ENCODE measurements around the gene TMEM132E. TPM values are rescaled to one million over a fixed set of nuclear protein-coding genes. Genes with fewer than 3 reads are reported as not detected.
"Not testable (repeated sequence)": the region's sequence is repeated elsewhere in the genome, so short reads cannot be mapped to it uniquely, and the experiment has no call there.

The TMEM132E gene
- total and polyA plus RNA-seq, 2 donors from 2014 or later, result 1.1 to 4.3 TPM

GRCh38 chr17:34533806-34534527, 45.4 kb upstream of the TMEM132E start:
- no peak overlapping the region for H3K9ac ChIP-seq (ENCODE audit: low read length in 3 of 3)
- H3K36me3 ChIP-seq (ENCODE audit: control insufficient read depth in 2 of 3, insufficient read depth in 3 of 3, low read length in 3 of 3), result no peaks in the 10 kb centered on the region
- FAIRE-seq, result peak; percentile 89
- peak overlapping the region; percentile 59 to 79 for H3K27ac ChIP-seq (ENCODE audit: low read depth in 2 of 2, low read length in 2 of 2)
- H3K9me3 ChIP-seq (ENCODE audit: control insufficient read depth in 2 of 3, insufficient read depth in 1 of 3, low read length in 3 of 3), result no peaks in the 10 kb centered on the region
- no peaks in the 10 kb centered on the region for H3K27me3 ChIP-seq (ENCODE audit: control insufficient read depth, insufficient read depth, low read length)
- peak in 1 of 5 donors; percentile 30 for DNase-seq
- intact Hi-C loops (cut with DNase I), result no loop called here
- H3K4me1 ChIP-seq (ENCODE audit: control insufficient read depth in 2 of 3, insufficient read depth in 2 of 3, low read depth in 1 of 3, low read length in 3 of 3), result peaks cover 0 to 38% (median 10%) of the 10 kb centered on the region in 3 donors
- no peak overlapping the region for H3K4me3 ChIP-seq (ENCODE audit: low read length in 3 of 3)
- TF ChIP-seq, protein P1, sequence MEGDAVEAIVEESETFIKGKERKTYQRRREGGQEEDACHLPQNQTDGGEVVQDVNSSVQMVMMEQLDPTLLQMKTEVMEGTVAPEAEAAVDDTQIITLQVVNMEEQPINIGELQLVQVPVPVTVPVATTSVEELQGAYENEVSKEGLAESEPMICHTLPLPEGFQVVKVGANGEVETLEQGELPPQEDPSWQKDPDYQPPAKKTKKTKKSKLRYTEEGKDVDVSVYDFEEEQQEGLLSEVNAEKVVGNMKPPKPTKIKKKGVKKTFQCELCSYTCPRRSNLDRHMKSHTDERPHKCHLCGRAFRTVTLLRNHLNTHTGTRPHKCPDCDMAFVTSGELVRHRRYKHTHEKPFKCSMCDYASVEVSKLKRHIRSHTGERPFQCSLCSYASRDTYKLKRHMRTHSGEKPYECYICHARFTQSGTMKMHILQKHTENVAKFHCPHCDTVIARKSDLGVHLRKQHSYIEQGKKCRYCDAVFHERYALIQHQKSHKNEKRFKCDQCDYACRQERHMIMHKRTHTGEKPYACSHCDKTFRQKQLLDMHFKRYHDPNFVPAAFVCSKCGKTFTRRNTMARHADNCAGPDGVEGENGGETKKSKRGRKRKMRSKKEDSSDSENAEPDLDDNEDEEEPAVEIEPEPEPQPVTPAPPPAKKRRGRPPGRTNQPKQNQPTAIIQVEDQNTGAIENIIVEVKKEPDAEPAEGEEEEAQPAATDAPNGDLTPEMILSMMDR (IDR thresholded peaks at IDR 0.05; ENCODE audit: borderline replicate concordance, extremely low read depth, insufficient read depth), result no peak

GRCh38 chr17:34537445-34537844, 41.9 kb upstream of the TMEM132E start:
- H3K4me3 ChIP-seq (ENCODE audit: low read length in 3 of 3), result no peak overlapping the region
- intact Hi-C loops (cut with DNase I), result no loop called here
- TF ChIP-seq, protein P1 (IDR thresholded peaks at IDR 0.05; ENCODE audit: borderline replicate concordance, extremely low read depth, insufficient read depth), result no peak
- H3K27ac ChIP-seq (ENCODE audit: low read depth in 2 of 2, low read length in 2 of 2), result no peak overlapping the region
- no peaks in the 10 kb centered on the region for H3K27me3 ChIP-seq (ENCODE audit: control insufficient read depth, insufficient read depth, low read length)
- DNase-seq (no peak), FAIRE-seq (no peak)
- H3K9ac ChIP-seq (ENCODE audit: low read length in 3 of 3), result no peak overlapping the region
- no peaks in the 10 kb centered on the region for H3K9me3 ChIP-seq (ENCODE audit: control insufficient read depth in 2 of 3, insufficient read depth in 1 of 3, low read length in 3 of 3)
- H3K36me3 ChIP-seq (ENCODE audit: control insufficient read depth in 2 of 3, insufficient read depth in 3 of 3, low read length in 3 of 3), result no peaks in the 10 kb centered on the region
- H3K4me1 ChIP-seq (ENCODE audit: control insufficient read depth in 2 of 3, insufficient read depth in 2 of 3, low read depth in 1 of 3, low read length in 3 of 3), result peaks cover 0 to 16% (median 7%) of the 10 kb centered on the region in 3 donors

- H3K4me1 ChIP-seq (ENCODE audit: control insufficient read depth in 2 of 3, insufficient read depth in 2 of 3, low read depth in 1 of 3, low read length in 3 of 3); H3K36me3 ChIP-seq (ENCODE audit: control insufficient read depth in 2 of 3, insufficient read depth in 3 of 3, low read length in 3 of 3); H3K9ac ChIP-seq (ENCODE audit: low read length in 3 of 3); H3K27me3 ChIP-seq (ENCODE audit: control insufficient read depth, insufficient read depth, low read length); FAIRE-seq; H3K4me3 ChIP-seq (ENCODE audit: low read length in 3 of 3); H3K9me3 ChIP-seq (ENCODE audit: control insufficient read depth in 2 of 3, insufficient read depth in 1 of 3, low read length in 3 of 3); DNase-seq; intact Hi-C loops (cut with DNase I); H3K27ac ChIP-seq (ENCODE audit: low read depth in 2 of 2, low read length in 2 of 2): not testable (repeated sequence)
These were observed 40.8 kb upstream of the TMEM132E start for GRCh38 chr17:34538582-34538981.

GRCh38 chr17:34539881-34540280, 39.5 kb upstream of the TMEM132E start:
- Histone ChIP-seq H3K27me3 (ENCODE audit: control insufficient read depth, insufficient read depth, low read length) (no peaks in the 10 kb centered on the region), H3K9ac (ENCODE audit: low read length in 3 of 3) (no peak overlapping the region), H3K27ac (ENCODE audit: low read depth in 2 of 2, low read length in 2 of 2) (no peak overlapping the region), H3K9me3 (ENCODE audit: control insufficient read depth in 2 of 3, insufficient read depth in 1 of 3, low read length in 3 of 3) (no peaks in the 10 kb centered on the region), H3K36me3 (ENCODE audit: control insufficient read depth in 2 of 3, insufficient read depth in 3 of 3, low read length in 3 of 3) (no peaks in the 10 kb centered on the region), H3K4me3 (ENCODE audit: low read length in 3 of 3) (no peak overlapping the region), H3K4me1 (ENCODE audit: control insufficient read depth in 2 of 3, insufficient read depth in 2 of 3, low read depth in 1 of 3, low read length in 3 of 3) (no peaks in the 10 kb centered on the region)
- TF ChIP-seq, protein P1 (IDR thresholded peaks at IDR 0.05; ENCODE audit: borderline replicate concordance, extremely low read depth, insufficient read depth), result no peak
- DNase-seq (no peak), FAIRE-seq (no peak)
- intact Hi-C loops (cut with DNase I), result loop anchor here (5.0 kb wide), 1 partner anchor 52 kb away; no protein-coding TSS in a partner anchor

Measured in kidney (tissue), 14 donors.